ENCODE results near the gene LHFPL6.

LHFPL6 gene

GRCh38 chr13:39602614-39603366 lies at the start of gene LHFPL6:
Gene LHFPL6 (minus strand): TSS chr13:39603193.
- peak; percentile 24 to 70 (median 52) for DNase-seq (ENCODE audit: low read depth in 2 of 3, low spot score in 1 of 3)

- no peak for DNase-seq (ENCODE audit: low read depth in 2 of 3, low spot score in 1 of 3)
Observed at GRCh38 chr13:39646122-39646521, 43.1 kb upstream of the LHFPL6 start.

GRCh38 chr13:39641645-39642044 lies 38.7 kb upstream of the LHFPL6 start:
- no peak for DNase-seq (ENCODE audit: low read depth in 2 of 3, low spot score in 1 of 3)

GRCh38 chr13:39637890-39638289 lies 34.9 kb upstream of the LHFPL6 start:
- DNase-seq (ENCODE audit: low read depth in 2 of 3, low spot score in 1 of 3), result no peak

GRCh38 chr13:39635564-39635963 lies 32.6 kb upstream of the LHFPL6 start:
- DNase-seq (ENCODE audit: low read depth in 2 of 3, low spot score in 1 of 3), result no peak

- DNase-seq (ENCODE audit: low read depth in 2 of 3, low spot score in 1 of 3), result no peak
Observed at GRCh38 chr13:39632994-39633393, 30.0 kb upstream of the LHFPL6 start.

- DNase-seq (ENCODE audit: low read depth in 2 of 3, low spot score in 1 of 3), result no peak
Observed at GRCh38 chr13:39631307-39631706, 28.3 kb upstream of the LHFPL6 start.

- DNase-seq (ENCODE audit: low read depth in 2 of 3, low spot score in 1 of 3), result no peak
Observed at GRCh38 chr13:39623466-39623865, 20.5 kb upstream of the LHFPL6 start.

GRCh38 chr13:39618561-39618960 lies 15.6 kb upstream of the LHFPL6 start:
- DNase-seq (ENCODE audit: low read depth in 2 of 3, low spot score in 1 of 3), result no peak

- peak in 1 of 3 donors; percentile 37 for DNase-seq (ENCODE audit: low read depth in 2 of 3, low spot score in 1 of 3)
Observed at GRCh38 chr13:39616087-39616694, 13.2 kb upstream of the LHFPL6 start.

- DNase-seq (ENCODE audit: low read depth in 2 of 3, low spot score in 1 of 3), result peak in 2 of 3 donors; percentile 45 to 62
Observed at GRCh38 chr13:39612023-39612637, 9.1 kb upstream of the LHFPL6 start.

GRCh38 chr13:39607876-39608275 lies 4.9 kb upstream of the LHFPL6 start:
- no peak for DNase-seq (ENCODE audit: low read depth in 2 of 3, low spot score in 1 of 3)

- DNase-seq (ENCODE audit: low read depth in 2 of 3, low spot score in 1 of 3), result no peak
Observed at GRCh38 chr13:39605677-39606320, 2.8 kb upstream of the LHFPL6 start.

GRCh38 chr13:39604756-39605155 lies 1.8 kb upstream of the LHFPL6 start:
- DNase-seq (ENCODE audit: low read depth in 2 of 3, low spot score in 1 of 3), result no peak

GRCh38 chr13:39603424-39603947 lies 493 bp upstream of the LHFPL6 start:
- DNase-seq (ENCODE audit: low read depth in 2 of 3, low spot score in 1 of 3), result no peak

GRCh38 chr13:39602277-39602613 lies 748 bp downstream of the LHFPL6 start:
- DNase-seq (ENCODE audit: low read depth in 2 of 3, low spot score in 1 of 3), result no peak

GRCh38 chr13:39601636-39602035 lies 1.4 kb downstream of the LHFPL6 start:
- DNase-seq (ENCODE audit: low read depth in 2 of 3, low spot score in 1 of 3), result no peak

GRCh38 chr13:39600766-39601165 lies 2.2 kb downstream of the LHFPL6 start:
- no peak for DNase-seq (ENCODE audit: low read depth in 2 of 3, low spot score in 1 of 3)

GRCh38 chr13:39599842-39600241 lies 3.2 kb downstream of the LHFPL6 start:
- no peak for DNase-seq (ENCODE audit: low read depth in 2 of 3, low spot score in 1 of 3)

GRCh38 chr13:39599012-39599411 lies 4.0 kb downstream of the LHFPL6 start:
- no peak for DNase-seq (ENCODE audit: low read depth in 2 of 3, low spot score in 1 of 3)

- no peak for DNase-seq (ENCODE audit: low read depth in 2 of 3, low spot score in 1 of 3)
Observed at GRCh38 chr13:39597838-39598237, 5.2 kb downstream of the LHFPL6 start.

GRCh38 chr13:39596685-39597084 lies 6.3 kb downstream of the LHFPL6 start:
- DNase-seq (ENCODE audit: low read depth in 2 of 3, low spot score in 1 of 3), result no peak
